ENCODE measurements around the gene BUD31. TPM values are rescaled to one million over a fixed set of nuclear protein-coding genes. Genes with fewer than 3 reads are reported as not detected.
"Not testable (repeated sequence)": the region's sequence is repeated elsewhere in the genome, so short reads cannot be mapped to it uniquely, and the experiment has no call there.

Gene BUD31
- total RNA-seq, 2 experiments from 2014 or later, result 147 to 153 TPM

- TF ChIP-seq, protein P1, sequence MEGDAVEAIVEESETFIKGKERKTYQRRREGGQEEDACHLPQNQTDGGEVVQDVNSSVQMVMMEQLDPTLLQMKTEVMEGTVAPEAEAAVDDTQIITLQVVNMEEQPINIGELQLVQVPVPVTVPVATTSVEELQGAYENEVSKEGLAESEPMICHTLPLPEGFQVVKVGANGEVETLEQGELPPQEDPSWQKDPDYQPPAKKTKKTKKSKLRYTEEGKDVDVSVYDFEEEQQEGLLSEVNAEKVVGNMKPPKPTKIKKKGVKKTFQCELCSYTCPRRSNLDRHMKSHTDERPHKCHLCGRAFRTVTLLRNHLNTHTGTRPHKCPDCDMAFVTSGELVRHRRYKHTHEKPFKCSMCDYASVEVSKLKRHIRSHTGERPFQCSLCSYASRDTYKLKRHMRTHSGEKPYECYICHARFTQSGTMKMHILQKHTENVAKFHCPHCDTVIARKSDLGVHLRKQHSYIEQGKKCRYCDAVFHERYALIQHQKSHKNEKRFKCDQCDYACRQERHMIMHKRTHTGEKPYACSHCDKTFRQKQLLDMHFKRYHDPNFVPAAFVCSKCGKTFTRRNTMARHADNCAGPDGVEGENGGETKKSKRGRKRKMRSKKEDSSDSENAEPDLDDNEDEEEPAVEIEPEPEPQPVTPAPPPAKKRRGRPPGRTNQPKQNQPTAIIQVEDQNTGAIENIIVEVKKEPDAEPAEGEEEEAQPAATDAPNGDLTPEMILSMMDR (IDR thresholded peaks at IDR 0.05), result no peak
- Mint-ChIP-seq H3K9me3 (no peaks in the 10 kb centered on the region), H3K27me3 (no peaks in the 10 kb centered on the region)
Observed at GRCh38 chr7:99424932-99425730, 16.4 kb downstream of the BUD31 start.

GRCh38 chr7:99428972-99429566 is 20.3 kb downstream of the BUD31 start:
- H3K4me3 ChIP-seq (ENCODE audit: low read length), result no peak overlapping the region
- no peaks in the 10 kb centered on the region for H3K27me3 ChIP-seq (ENCODE audit: control insufficient read depth in 1 of 2, insufficient read depth in 2 of 2, low read length in 2 of 2)
- ATAC-seq (ENCODE audit: poor library complexity) (peak; percentile 87), DNase-seq (peak in 6 of 14 experiments; percentile 15 to 50 (median 26))
- CTCF ChIA-PET, result no interaction called here
- Mint-ChIP-seq H3K9me3 (no peaks in the 10 kb centered on the region), H3K4me3 (no peak overlapping the region), H3K4me1 (ENCODE audit: low read depth) (peaks cover 7% of the 10 kb centered on the region), H3K27me3 (no peaks in the 10 kb centered on the region), H3K27ac (no peak overlapping the region), H3K36me3 (ENCODE audit: low read depth) (peaks cover 56% of the 10 kb centered on the region)
- H3K36me3 ChIP-seq (ENCODE audit: insufficient read depth, low read length), result peaks cover 42% of the 10 kb centered on the region
- TF ChIP-seq, protein P1 (IDR thresholded peaks at IDR 0.05), result no peak
- H3K27ac ChIP-seq (ENCODE audit: low read depth in 1 of 2, low read length in 2 of 2), result no peak overlapping the region
- H3K9me3 ChIP-seq (ENCODE audit: control insufficient read depth in 1 of 2, insufficient read depth in 1 of 2, low read length in 2 of 2), result no peaks in the 10 kb centered on the region
- H3K4me1 ChIP-seq (ENCODE audit: insufficient read depth, low read length), result peaks cover 8% of the 10 kb centered on the region
- POLR2A ChIA-PET, result no interaction called here
- intact Hi-C loops (cut with DNase I, micrococcal nuclease), result no loop called here

More at GRCh38 chr7:99424932-99425730, 16.4 kb downstream of the BUD31 start:
- Histone ChIP-seq H3K27ac (ENCODE audit: low read depth in 1 of 2, low read length in 2 of 2) (no peak overlapping the region), H3K27me3 (ENCODE audit: control insufficient read depth in 1 of 2, insufficient read depth in 2 of 2, low read length in 2 of 2) (no peaks in the 10 kb centered on the region), H3K4me3 (ENCODE audit: low read length) (no peak overlapping the region), H3K9me3 (ENCODE audit: control insufficient read depth in 1 of 2, insufficient read depth in 1 of 2, low read length in 2 of 2) (no peaks in the 10 kb centered on the region), H3K36me3 (ENCODE audit: insufficient read depth, low read length) (peaks cover 50% of the 10 kb centered on the region), H3K4me1 (ENCODE audit: insufficient read depth, low read length) (peaks cover 8% of the 10 kb centered on the region)
- no peak for DNase-seq
- ATAC-seq (ENCODE audit: poor library complexity), result no peak
- peaks cover 68% of the 10 kb centered on the region for H3K36me3 Mint-ChIP-seq (ENCODE audit: low read depth)
- H3K27ac Mint-ChIP-seq, result no peak overlapping the region
- intact Hi-C loops (cut with DNase I, micrococcal nuclease), result no loop called here
- ChIA-PET POLR2A (no interaction called here), CTCF (no interaction called here)
- H3K4me3 Mint-ChIP-seq, result no peak overlapping the region
- H3K4me1 Mint-ChIP-seq (ENCODE audit: low read depth), result peaks cover 7% of the 10 kb centered on the region

DNA sequence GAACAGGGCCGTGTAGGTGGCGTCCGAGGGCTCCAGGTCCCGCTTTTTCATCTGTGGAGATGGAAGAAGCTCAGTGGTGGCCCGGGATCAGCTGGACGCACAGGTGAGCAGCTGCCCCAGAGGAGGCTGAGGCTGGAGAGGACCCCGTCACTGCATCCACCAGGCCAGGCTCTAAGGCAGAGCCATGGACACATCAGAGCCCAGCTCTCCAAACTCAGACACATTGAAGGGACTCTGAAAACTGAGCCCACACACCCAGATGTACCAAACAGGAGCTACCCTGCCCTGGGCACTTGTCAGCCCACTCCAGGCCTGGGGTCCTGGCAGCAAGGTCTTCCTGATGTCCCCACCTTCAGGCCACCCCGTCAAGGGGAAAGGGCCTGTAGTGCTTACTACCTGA is 21.0 kb downstream of the BUD31 start:
- no peak overlapping the region for H3K4me3 Mint-ChIP-seq
- intact Hi-C loops (cut with DNase I, micrococcal nuclease), result loop anchor here in 1 of 2 experiments (10.0 kb wide), 1 partner anchor 555 kb away; no protein-coding TSS in a partner anchor
- H3K36me3 ChIP-seq (ENCODE audit: insufficient read depth, low read length), result peaks cover 39% of the 10 kb centered on the region
- no peak overlapping the region for H3K27ac ChIP-seq (ENCODE audit: low read depth in 1 of 2, low read length in 2 of 2)
- H3K4me3 ChIP-seq (ENCODE audit: low read length), result no peak overlapping the region
- H3K36me3 Mint-ChIP-seq (ENCODE audit: low read depth), result peaks cover 51% of the 10 kb centered on the region
- CTCF ChIA-PET, result no interaction called here
- H3K9me3 ChIP-seq (ENCODE audit: control insufficient read depth in 1 of 2, insufficient read depth in 1 of 2, low read length in 2 of 2), result no peaks in the 10 kb centered on the region
- H3K9me3 Mint-ChIP-seq, result no peaks in the 10 kb centered on the region
- no peaks in the 10 kb centered on the region for H3K27me3 Mint-ChIP-seq
- POLR2A ChIA-PET, result no interaction called here
- H3K4me1 Mint-ChIP-seq (ENCODE audit: low read depth), result peaks cover 7% of the 10 kb centered on the region
- TF ChIP-seq, protein P1 (IDR thresholded peaks at IDR 0.05), result no peak
- no peak for DNase-seq
- H3K4me1 ChIP-seq (ENCODE audit: insufficient read depth, low read length), result peaks cover 8% of the 10 kb centered on the region
- H3K27me3 ChIP-seq (ENCODE audit: control insufficient read depth in 1 of 2, insufficient read depth in 2 of 2, low read length in 2 of 2), result no peaks in the 10 kb centered on the region
- no peak overlapping the region for H3K27ac Mint-ChIP-seq
- ATAC-seq (ENCODE audit: poor library complexity), result no peak

DNA sequence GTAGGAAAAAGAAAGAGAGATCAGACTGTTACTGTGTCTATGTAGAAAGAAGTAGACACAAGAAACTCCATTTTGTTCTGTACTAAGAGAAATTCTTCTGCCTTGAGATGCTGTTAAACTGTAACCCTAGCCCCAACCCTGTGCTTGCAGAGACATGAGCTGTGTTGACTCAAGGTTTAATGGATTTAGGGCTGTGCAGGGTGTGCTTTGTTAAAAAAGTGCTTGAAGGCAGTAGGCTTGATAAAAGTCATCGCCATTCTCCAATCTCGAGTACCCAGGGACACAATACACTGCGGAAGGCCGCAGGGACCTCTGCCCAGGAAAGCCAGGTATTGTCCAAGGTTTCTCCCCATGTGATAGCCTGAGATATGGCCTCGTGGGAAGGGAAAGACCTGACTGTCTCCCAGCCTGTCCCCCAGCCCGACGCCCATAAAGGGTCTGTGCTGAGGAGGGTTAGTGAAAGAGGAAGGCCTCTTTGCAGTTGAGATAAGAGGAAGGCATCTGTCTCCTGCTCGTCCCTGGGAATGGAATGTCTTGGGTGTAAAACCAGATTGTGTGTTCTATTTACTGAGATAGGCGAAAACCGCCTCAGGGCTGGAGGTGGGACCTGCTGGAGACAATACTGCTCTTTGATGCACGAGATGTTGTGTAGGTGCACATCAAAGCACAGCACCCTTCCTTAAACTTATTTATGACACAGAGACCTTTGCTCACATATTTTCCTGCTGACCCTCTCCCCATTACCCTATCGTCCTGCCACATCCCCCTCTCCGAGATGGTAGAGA is 23.2 kb downstream of the BUD31 start:
- POLR2A ChIA-PET; H3K27me3 Mint-ChIP-seq; H3K27ac ChIP-seq (ENCODE audit: low read depth in 1 of 2, low read length in 2 of 2); H3K4me3 ChIP-seq (ENCODE audit: low read length); H3K4me1 Mint-ChIP-seq (ENCODE audit: low read depth); H3K4me3 Mint-ChIP-seq; H3K27me3 ChIP-seq (ENCODE audit: control insufficient read depth in 1 of 2, insufficient read depth in 2 of 2, low read length in 2 of 2); H3K27ac Mint-ChIP-seq; DNase-seq; H3K9me3 Mint-ChIP-seq; H3K9me3 ChIP-seq (ENCODE audit: control insufficient read depth in 1 of 2, insufficient read depth in 1 of 2, low read length in 2 of 2); ATAC-seq (ENCODE audit: poor library complexity); H3K4me1 ChIP-seq (ENCODE audit: insufficient read depth, low read length); CTCF ChIA-PET: not testable (repeated sequence)
- intact Hi-C loops (cut with DNase I, micrococcal nuclease), result loop anchor here in 1 of 2 experiments (10.0 kb wide), 1 partner anchor 553 kb away; no protein-coding TSS in a partner anchor
- peaks cover 32% of the 10 kb centered on the region for H3K36me3 ChIP-seq (ENCODE audit: insufficient read depth, low read length)
- peaks cover 42% of the 10 kb centered on the region for H3K36me3 Mint-ChIP-seq (ENCODE audit: low read depth)

Measured in CD4-positive, alpha-beta T cell (primary cell).